ENCODE data around the gene MRS2.
A peak's percentile ranks its signal among the peaks of the same experiment; 100 is the strongest.
"Not testable (repeated sequence)": the region's sequence is repeated elsewhere in the genome, so short reads cannot be mapped to it uniquely, and the experiment has no call there.

The MRS2 gene

GRCh38 chr6:24381476-24382219 is 21.1 kb upstream of the MRS2 start:
- H3K27ac Mint-ChIP-seq, result no peak overlapping the region
- H3K4me3 Mint-ChIP-seq, result no peak overlapping the region
- H3K4me1 Mint-ChIP-seq, result no peaks in the 10 kb centered on the region

DNA sequence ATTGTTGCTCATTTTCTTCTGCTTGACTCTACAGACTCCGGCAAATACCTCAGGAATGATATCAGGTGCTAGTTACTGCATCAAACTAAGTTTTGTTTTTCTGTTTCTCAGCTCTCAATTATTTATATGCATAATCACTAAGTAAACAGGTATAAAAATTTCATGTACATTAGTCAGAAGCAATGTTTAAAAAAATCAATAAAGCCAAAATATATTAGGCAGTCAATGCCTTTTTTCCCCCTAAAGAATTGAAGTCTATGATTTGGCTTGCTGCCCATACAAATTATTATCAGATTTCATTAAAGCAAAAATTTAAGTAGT is 20.6 kb upstream of the MRS2 start:
- Mint-ChIP-seq H3K4me1 (no peaks in the 10 kb centered on the region), H3K36me3 (ENCODE audit: low read depth) (no peaks in the 10 kb centered on the region), H3K9me3 (no peaks in the 10 kb centered on the region), H3K27ac (no peak overlapping the region), H3K4me3 (no peak overlapping the region), H3K27me3 (peaks cover 9% of the 10 kb centered on the region)
- ATAC-seq, result no peak
- DNase-seq, result no peak

More at GRCh38 chr6:24381476-24382219, 21.1 kb upstream of the MRS2 start:
- Mint-ChIP-seq H3K36me3 (ENCODE audit: low read depth) (no peaks in the 10 kb centered on the region), H3K9me3 (no peaks in the 10 kb centered on the region), H3K27me3 (peaks cover 9% of the 10 kb centered on the region)
- ATAC-seq (no peak), DNase-seq (no peak)

DNA sequence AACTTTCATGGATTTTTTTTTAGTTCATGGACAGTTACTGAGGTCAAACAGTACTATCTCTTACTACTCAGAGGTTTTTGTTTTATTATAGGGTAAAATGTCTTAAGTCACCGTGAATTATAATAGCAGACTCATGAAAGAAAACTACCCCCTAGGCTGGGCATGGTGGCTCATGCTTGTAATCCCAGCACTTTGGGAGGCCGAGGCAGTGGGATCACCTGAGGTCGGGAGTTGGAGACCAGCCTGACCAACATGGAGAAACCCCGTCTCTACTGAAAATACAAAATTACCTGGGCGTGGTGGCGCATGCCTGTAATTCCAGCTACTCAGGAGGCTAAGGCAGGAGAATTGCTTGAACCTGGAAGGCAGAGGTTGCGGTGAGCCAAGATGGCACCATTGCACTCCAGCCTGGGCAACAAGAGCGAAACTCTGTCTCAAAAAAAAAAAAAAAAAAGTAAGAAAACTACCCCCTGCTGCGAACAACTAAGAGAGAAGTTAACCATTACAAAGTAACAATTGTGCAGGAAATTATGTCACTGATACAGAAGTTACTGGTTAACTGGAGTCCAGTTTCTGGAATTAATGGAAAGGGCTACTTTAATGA is 19.7 kb upstream of the MRS2 start:
- not testable (repeated sequence) for H3K4me3 Mint-ChIP-seq; H3K9me3 Mint-ChIP-seq; H3K4me1 Mint-ChIP-seq; ATAC-seq; H3K36me3 Mint-ChIP-seq (ENCODE audit: low read depth); DNase-seq; H3K27ac Mint-ChIP-seq
- H3K27me3 Mint-ChIP-seq, result peaks cover 12% of the 10 kb centered on the region

DNA sequence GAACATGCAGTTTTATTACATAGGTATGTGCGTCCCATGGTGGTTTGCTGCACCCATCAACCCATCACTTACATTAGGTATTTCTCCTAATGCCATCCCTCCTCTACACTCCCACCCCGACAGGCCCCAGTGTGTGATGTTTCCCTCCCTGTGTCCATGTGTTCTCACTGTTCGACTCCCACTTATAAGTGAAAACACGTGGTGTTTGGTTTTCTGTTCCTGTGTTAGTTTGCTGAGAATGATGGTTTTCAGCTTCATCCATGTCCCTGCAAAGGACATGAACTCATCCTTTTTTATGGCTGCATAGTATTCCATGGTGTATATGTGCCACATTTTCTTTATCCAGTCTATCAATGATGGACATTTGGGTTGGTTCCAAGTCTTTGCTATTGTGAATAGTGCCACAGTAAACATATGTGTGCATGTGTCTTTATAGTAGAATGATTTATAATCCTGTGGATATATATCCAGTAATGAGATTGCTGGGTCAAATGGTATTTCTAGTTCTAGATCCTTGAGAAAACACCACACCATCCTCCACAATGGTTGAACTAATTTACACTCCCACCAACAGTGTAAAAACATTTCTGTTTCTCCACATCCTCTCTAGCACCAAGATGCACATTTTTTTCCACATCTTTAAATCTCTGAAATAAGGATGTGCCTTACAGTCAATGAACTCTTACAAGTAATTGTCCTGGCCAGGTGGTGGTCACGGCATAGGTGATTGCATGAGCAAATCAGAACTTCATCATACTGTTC is 18.2 kb upstream of the MRS2 start:
- not testable (repeated sequence) for ATAC-seq; DNase-seq; H3K36me3 Mint-ChIP-seq (ENCODE audit: low read depth); H3K27ac Mint-ChIP-seq; H3K4me3 Mint-ChIP-seq; H3K4me1 Mint-ChIP-seq; H3K9me3 Mint-ChIP-seq
- H3K27me3 Mint-ChIP-seq, result peaks cover 12% of the 10 kb centered on the region

DNA sequence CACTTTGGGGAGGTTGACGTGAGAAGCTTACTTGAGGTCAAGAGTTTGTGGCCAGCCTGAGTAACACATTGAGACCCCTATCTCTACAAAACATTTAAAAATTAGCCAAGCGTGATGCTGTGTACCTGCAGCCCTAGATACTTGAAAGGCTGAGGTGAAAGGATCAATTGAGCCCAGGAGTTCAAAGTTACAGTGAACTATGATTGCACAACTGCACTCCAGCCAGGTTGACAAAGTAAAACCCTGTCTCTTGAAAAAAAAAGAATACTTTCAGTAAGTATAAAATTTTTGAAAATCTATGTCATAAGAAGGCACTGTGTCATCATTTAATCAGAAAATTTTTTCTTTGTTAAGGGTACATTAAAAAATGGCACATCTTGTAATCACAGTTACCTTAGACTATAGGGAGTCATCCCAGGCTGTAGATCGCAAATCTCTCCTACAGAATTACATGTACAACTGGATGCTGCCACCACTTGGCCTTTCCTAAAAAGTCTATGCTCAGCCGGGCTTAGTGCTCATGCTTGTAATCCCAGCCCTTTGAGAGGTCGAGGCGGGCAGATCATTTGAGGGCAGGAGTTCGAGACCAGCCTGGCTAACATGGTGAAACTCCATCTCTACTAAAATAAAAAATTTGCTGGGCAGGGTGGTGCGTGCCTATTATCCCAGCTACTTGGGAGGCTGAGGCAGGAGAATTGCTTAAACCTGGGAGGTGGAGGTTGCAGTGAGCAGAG is 17.0 kb upstream of the MRS2 start:
- H3K9me3 Mint-ChIP-seq, result no peaks in the 10 kb centered on the region
- ATAC-seq, result no peak

GRCh38 chr6:24387818-24388217 is 14.9 kb upstream of the MRS2 start:
- no peak overlapping the region for H3K27ac Mint-ChIP-seq
- DNase-seq (no peak), ATAC-seq (no peak)
- H3K27me3 Mint-ChIP-seq, result peaks cover 12% of the 10 kb centered on the region
- H3K4me1 Mint-ChIP-seq, result no peaks in the 10 kb centered on the region
- no peak overlapping the region for H3K4me3 Mint-ChIP-seq
- H3K9me3 Mint-ChIP-seq, result no peaks in the 10 kb centered on the region
- H3K36me3 Mint-ChIP-seq (ENCODE audit: low read depth), result no peaks in the 10 kb centered on the region

More for the DNA sequence above, 17.0 kb upstream of the MRS2 start:
- H3K27ac Mint-ChIP-seq, result no peak overlapping the region
- no peaks in the 10 kb centered on the region for H3K4me1 Mint-ChIP-seq
- H3K27me3 Mint-ChIP-seq, result peaks cover 12% of the 10 kb centered on the region
- no peak overlapping the region for H3K4me3 Mint-ChIP-seq
- no peaks in the 10 kb centered on the region for H3K36me3 Mint-ChIP-seq (ENCODE audit: low read depth)
- DNase-seq, result no peak

GRCh38 chr6:24391208-24391607 is 11.5 kb upstream of the MRS2 start:
- H3K27me3 Mint-ChIP-seq, result peaks cover 7% of the 10 kb centered on the region
- H3K36me3 Mint-ChIP-seq (ENCODE audit: low read depth), result peaks cover 2% of the 10 kb centered on the region
- no peaks in the 10 kb centered on the region for H3K4me1 Mint-ChIP-seq
- no peak for DNase-seq
- no peak for ATAC-seq
- H3K4me3 Mint-ChIP-seq, result no peak overlapping the region
- peaks cover under 1% of the 10 kb centered on the region for H3K9me3 Mint-ChIP-seq
- no peak overlapping the region for H3K27ac Mint-ChIP-seq

- ATAC-seq, result peak; percentile 67
- no peak overlapping the region for H3K4me3 Mint-ChIP-seq
Observed at GRCh38 chr6:24391756-24392405, 10.9 kb upstream of the MRS2 start.

GRCh38 chr6:24394061-24394779 is 8.5 kb upstream of the MRS2 start:
- H3K4me1 Mint-ChIP-seq, result no peaks in the 10 kb centered on the region
- H3K27me3 Mint-ChIP-seq, result peaks cover 21% of the 10 kb centered on the region

More at GRCh38 chr6:24391756-24392405, 10.9 kb upstream of the MRS2 start:
- H3K27ac Mint-ChIP-seq, result no peak overlapping the region
- peaks cover 2% of the 10 kb centered on the region for H3K36me3 Mint-ChIP-seq (ENCODE audit: low read depth)
- DNase-seq, result no peak
- H3K9me3 Mint-ChIP-seq, result peaks cover 6% of the 10 kb centered on the region
- peaks cover 14% of the 10 kb centered on the region for H3K27me3 Mint-ChIP-seq
- no peaks in the 10 kb centered on the region for H3K4me1 Mint-ChIP-seq

DNA sequence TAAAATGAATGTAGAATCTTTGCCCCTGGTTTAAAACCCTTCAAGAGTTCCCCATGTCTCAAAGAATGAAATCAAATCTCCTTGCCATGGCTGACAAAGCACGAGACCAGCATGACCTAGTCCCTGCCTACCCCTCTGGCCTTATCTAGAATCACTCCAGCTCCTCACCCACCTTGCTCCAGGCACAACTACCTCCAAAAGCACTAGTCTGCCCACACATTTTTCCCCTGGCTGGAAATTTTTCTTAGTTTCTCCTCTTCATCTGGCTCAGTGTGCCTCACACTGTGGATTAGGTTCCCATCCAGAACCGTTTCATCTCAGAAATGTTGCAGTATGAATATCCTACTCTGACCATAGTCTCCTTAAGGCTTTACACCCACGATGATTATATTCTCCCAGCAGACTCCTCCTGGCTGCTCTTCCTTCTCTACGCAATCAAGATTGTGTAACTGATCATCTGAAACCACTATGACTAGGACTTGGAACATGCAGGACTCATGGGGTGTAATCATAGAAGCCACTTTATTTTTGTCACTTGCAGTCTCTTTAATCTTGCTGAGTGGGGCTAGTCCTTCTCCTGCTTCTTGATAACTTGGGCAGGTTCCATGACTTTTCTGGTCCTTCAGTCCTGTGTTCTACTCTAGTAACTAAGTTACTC is 7.8 kb upstream of the MRS2 start:
- Mint-ChIP-seq H3K4me3 (no peak overlapping the region), H3K4me1 (no peaks in the 10 kb centered on the region), H3K27me3 (peaks cover 24% of the 10 kb centered on the region), H3K27ac (no peak overlapping the region), H3K36me3 (ENCODE audit: low read depth) (peaks cover 2% of the 10 kb centered on the region), H3K9me3 (peaks cover 6% of the 10 kb centered on the region)
- DNase-seq (no peak), ATAC-seq (no peak)

More at GRCh38 chr6:24394061-24394779, 8.5 kb upstream of the MRS2 start:
- Mint-ChIP-seq H3K9me3 (peaks cover 6% of the 10 kb centered on the region), H3K27ac (no peak overlapping the region), H3K4me3 (no peak overlapping the region), H3K36me3 (ENCODE audit: low read depth) (peaks cover 2% of the 10 kb centered on the region)
- ATAC-seq (no peak), DNase-seq (no peak)

- peaks cover 2% of the 10 kb centered on the region for H3K36me3 Mint-ChIP-seq (ENCODE audit: low read depth)
Observed at GRCh38 chr6:24396824-24397223, 5.9 kb upstream of the MRS2 start.

DNA sequence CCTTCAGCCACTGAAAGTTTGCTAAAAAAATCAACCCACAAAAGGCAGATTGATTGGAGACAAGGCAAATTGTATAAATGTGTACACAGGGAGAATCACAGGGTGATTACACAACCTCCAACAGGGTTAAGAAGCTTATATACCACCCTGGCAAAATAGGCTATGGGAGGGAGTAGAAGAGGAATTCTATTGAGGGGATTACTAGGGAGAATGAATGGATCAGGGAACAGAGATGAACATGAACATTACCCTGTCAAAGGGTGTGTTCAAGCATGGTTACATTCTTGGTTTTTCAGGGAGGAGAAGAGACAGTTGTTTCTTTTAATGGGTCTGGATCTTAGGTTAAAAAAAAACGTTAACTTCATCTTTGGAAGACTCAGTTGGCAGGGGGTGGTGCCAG is 5.1 kb upstream of the MRS2 start:
- H3K9me3 Mint-ChIP-seq, result peaks cover 6% of the 10 kb centered on the region
- peaks cover 2% of the 10 kb centered on the region for H3K36me3 Mint-ChIP-seq (ENCODE audit: low read depth)
- H3K4me3 Mint-ChIP-seq, result no peak overlapping the region
- no peak overlapping the region for H3K27ac Mint-ChIP-seq
- no peak for ATAC-seq
- H3K27me3 Mint-ChIP-seq, result peaks cover 24% of the 10 kb centered on the region
- no peak for DNase-seq
- H3K4me1 Mint-ChIP-seq, result peaks cover 7% of the 10 kb centered on the region

More at GRCh38 chr6:24396824-24397223, 5.9 kb upstream of the MRS2 start:
- Mint-ChIP-seq H3K4me1 (no peaks in the 10 kb centered on the region), H3K27me3 (peaks cover 24% of the 10 kb centered on the region), H3K4me3 (no peak overlapping the region), H3K27ac (no peak overlapping the region), H3K9me3 (peaks cover 6% of the 10 kb centered on the region)
- DNase-seq, result no peak
- ATAC-seq, result no peak
